Thoracic aorta (tissue), 2 donors: ENCODE measurements around the gene ERG. TPM values are rescaled to one million over a fixed set of nuclear protein-coding genes. Genes with fewer than 3 reads are reported as not detected.
A peak's percentile ranks its signal among the peaks of the same experiment; 100 is the strongest.

ENCODE experiments used
- ATAC-seq: fragments of 150-250 bp; one replicate; pipeline ENCODE4 v1.8.0; 2017; ENCODE audit warnings: low read depth; ENCODE audit not compliant: insufficient number of reproducible peaks, low FRiP score
- DNase-seq: peaks from one replicate; pipeline ENCODE4 v3.0.0-alpha.2; 2020; ENCODE audit warnings: low spot score
- H3K27ac ChIP-seq, 2 donors: fragments of 200-600 bp; sonication (generic); 1 replicate in 1 of 2; 2 replicates in 1 of 2; pipeline ENCODE4 v1.5.1; 2016; ENCODE audit warnings: mild to moderate bottlenecking in 2 of 2, moderate library complexity in 2 of 2
- H3K27me3 ChIP-seq: fragments of 200-600 bp; sonication (generic); replicated peaks from 2 replicates; pipeline ENCODE4 v1.6.0; 2016; ENCODE audit warnings: mild to moderate bottlenecking; ENCODE audit not compliant: insufficient read depth
- H3K36me3 ChIP-seq: fragments of 200-600 bp; sonication (generic); one replicate; pipeline ENCODE4 v1.5.1; 2016
- H3K4me1 ChIP-seq, 2 donors: fragments of 200-600 bp; sonication (generic); 1 replicate in 1 of 2; 2 replicates in 1 of 2; pipeline versions ENCODE4 v1.5.1 to v1.6.0; 2016; ENCODE audit warnings: low read depth in 2 of 2, mild to moderate bottlenecking in 1 of 2; ENCODE audit not compliant: control insufficient read depth in 1 of 2
- H3K4me3 ChIP-seq: fragments of 200-600 bp; sonication (generic); 2 replicates; pipeline ENCODE4 v1.5.1; 2016; ENCODE audit warnings: mild to moderate bottlenecking
- H3K9me3 ChIP-seq: fragments of 200-600 bp; sonication (generic); 2 replicates; pipeline ENCODE4 v1.5.1; 2016
- total RNA-seq, 2 donors: library from RNA; depleted of rRNA; stranded (reverse); fragments of >200 nt; gene quantifications; one replicate each; pipeline versions ENCODE4 v1.1.0 to v1.2.3, GENCODE V29; 2016
- TF ChIP-seq, protein P1 (sequence below): fragments of 200-600 bp; sonication (generic); IDR thresholded peaks from one replicate; pipeline ENCODE4 v1.5.1; 2019; ENCODE audit warnings: antibody characterized with exemption

Gene ERG
- total RNA-seq, 2 donors from 2014 or later: 40.2 to 177 TPM

DNA sequence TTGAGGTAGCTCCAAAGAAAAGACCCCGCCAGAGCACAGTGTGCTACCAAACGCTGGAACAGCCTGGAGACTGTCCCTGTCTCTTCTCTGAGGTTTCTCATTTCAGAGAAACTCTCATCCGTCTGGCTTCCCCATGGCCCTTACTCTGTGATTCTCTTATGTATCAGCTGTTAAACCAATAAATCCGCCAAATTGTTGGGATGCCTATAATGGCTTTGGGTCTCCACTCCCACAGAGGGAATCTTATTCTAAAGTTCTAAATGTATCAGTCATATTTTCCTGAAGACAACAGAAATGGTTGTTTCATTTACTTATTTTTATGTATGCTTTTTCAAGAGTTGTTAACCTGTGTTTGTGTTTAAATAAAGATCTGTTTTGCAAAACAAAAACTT is 4.0 kb downstream of the ERG start:
- TF ChIP-seq, protein P1, sequence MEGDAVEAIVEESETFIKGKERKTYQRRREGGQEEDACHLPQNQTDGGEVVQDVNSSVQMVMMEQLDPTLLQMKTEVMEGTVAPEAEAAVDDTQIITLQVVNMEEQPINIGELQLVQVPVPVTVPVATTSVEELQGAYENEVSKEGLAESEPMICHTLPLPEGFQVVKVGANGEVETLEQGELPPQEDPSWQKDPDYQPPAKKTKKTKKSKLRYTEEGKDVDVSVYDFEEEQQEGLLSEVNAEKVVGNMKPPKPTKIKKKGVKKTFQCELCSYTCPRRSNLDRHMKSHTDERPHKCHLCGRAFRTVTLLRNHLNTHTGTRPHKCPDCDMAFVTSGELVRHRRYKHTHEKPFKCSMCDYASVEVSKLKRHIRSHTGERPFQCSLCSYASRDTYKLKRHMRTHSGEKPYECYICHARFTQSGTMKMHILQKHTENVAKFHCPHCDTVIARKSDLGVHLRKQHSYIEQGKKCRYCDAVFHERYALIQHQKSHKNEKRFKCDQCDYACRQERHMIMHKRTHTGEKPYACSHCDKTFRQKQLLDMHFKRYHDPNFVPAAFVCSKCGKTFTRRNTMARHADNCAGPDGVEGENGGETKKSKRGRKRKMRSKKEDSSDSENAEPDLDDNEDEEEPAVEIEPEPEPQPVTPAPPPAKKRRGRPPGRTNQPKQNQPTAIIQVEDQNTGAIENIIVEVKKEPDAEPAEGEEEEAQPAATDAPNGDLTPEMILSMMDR: no peak
- H3K4me3 ChIP-seq: no peak overlapping the region
- ATAC-seq (no peak), DNase-seq (no peak)
- H3K27me3 ChIP-seq: no peaks in the 10 kb centered on the region
- no peaks in the 10 kb centered on the region for H3K36me3 ChIP-seq
- no peaks in the 10 kb centered on the region for H3K9me3 ChIP-seq
- peaks cover 67 to 100% of the 10 kb centered on the region in 2 donors for H3K4me1 ChIP-seq
- H3K27ac ChIP-seq: peak overlapping the region; percentile 78 to 80

DNA sequence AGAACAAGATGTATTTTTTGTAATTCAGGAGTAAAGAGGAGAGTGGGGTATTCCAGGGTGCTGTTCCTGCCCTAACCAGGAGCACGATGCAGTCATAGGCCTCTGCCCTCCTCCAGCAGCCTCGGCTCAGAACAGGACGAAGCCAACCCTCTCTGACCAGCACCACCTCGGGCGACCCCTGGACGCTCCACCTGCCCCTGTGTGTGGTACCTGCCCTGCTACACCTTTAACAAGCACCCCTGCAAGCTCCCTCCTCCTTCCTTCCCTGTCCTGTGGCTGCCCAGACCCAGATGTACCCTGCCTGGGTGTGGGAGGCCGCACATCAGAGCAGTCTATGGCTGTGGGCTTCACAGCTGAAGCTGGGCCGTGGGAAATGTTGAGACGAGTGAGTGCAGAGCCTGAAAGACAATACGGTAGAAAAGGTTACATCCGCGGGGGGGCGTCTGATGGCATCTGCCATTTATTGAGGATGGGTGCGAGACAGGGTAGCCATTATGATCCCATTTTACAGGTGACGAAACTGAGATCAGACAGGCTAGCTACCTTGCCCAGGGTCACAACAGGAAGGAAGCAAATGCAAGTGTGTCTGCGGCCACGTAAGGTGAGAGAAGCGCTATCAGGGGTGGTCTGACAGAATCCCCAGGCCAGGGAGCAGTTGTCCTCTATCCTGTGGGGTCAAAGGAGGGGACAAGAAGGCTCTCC is 4.6 kb downstream of the ERG start:
- ATAC-seq (no peak), DNase-seq (no peak)
- Histone ChIP-seq H3K4me3 (no peak overlapping the region), H3K27me3 (no peaks in the 10 kb centered on the region), H3K36me3 (no peaks in the 10 kb centered on the region), H3K27ac (peak overlapping the region; percentile 78 to 80), H3K9me3 (no peaks in the 10 kb centered on the region), H3K4me1 (peaks cover 68 to 100% of the 10 kb centered on the region in 2 donors)
- TF ChIP-seq, protein P1: no peak

DNA sequence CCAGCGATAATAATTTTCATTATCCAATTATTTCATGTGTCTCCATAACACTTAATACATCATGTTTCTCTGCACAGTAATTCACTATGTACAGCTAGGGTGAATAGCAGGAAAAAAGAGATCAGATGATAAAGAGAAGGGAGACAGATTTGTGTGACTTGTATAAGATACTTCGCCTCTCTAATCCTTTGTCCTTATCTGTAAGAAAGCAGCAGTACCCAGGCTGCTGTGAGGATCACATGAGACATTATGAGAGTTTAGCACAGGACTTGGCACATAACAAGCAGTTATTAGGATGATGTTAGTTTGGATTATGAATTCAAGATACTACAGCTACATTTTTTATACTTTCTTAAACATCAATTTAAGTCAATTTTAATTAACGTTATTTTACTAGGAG is 6.3 kb downstream of the ERG start:
- ATAC-seq (no peak), DNase-seq (no peak)
- Histone ChIP-seq H3K36me3 (no peaks in the 10 kb centered on the region), H3K4me1 (peaks cover 66 to 99% of the 10 kb centered on the region in 2 donors), H3K27ac (peak overlapping the region; percentile 78 to 80), H3K9me3 (no peaks in the 10 kb centered on the region), H3K4me3 (no peak overlapping the region), H3K27me3 (no peaks in the 10 kb centered on the region)
- TF ChIP-seq, protein P1: no peak

DNA sequence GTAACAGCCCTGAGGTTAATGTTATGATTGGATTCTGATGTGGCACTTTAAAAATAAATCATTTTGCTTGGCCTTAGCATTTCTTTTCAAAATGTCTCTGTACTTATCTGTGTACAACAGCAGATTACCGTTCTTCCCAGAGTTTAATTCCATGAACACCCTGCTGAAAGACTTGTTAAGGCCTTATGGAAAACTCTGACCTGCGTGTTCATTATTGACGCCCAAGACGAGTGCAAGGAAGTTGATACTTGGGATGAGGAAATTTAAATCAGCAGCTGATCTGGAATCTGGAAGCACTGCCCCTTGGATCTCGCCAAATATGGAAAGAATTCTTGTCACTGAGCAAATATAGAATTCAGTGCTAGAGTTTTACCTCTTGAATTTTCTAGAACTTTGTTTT is 6.7 kb downstream of the ERG start:
- TF ChIP-seq, protein P1: no peak
- peak overlapping the region; percentile 78 to 80 for H3K27ac ChIP-seq

DNA sequence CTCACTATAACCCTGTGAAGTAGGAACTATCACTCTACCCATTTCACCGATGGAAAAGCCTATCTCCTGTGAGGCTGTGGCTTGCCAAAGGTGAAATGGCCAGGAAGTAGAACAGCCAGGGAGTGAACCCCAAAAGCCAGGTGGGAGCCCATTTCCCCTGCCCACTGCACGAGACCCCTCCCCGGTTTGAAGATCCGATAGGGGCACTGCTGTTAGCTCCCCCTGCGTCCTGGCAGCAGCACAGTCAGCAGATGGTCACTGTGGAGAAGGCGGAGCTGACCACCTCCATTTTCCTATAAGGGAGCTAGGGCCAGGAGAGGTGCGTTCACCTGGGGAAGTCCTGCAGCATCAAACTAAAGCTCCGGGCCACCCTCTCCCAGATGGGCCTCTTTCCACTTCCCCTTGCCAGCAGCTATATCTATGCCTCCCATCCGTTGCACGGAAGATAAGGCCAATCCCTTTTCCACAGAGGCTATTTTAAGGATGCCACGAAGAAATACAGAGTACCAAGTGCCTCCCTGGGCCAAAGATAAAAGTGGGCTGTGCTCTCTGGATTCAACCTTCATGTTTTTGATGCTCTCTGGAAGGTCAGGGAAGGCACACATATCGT is 7.8 kb downstream of the ERG start:
- no peaks in the 10 kb centered on the region for H3K27me3 ChIP-seq
- peak overlapping the region; percentile 78 to 80 for H3K27ac ChIP-seq
- peaks cover 61 to 99% of the 10 kb centered on the region in 2 donors for H3K4me1 ChIP-seq
- TF ChIP-seq, protein P1: no peak
- H3K4me3 ChIP-seq: no peak overlapping the region
- H3K9me3 ChIP-seq: no peaks in the 10 kb centered on the region
- ATAC-seq (no peak), DNase-seq (no peak)
- H3K36me3 ChIP-seq: no peaks in the 10 kb centered on the region

More for the DNA sequence above, 6.7 kb downstream of the ERG start:
- H3K9me3 ChIP-seq: no peaks in the 10 kb centered on the region
- no peak overlapping the region for H3K4me3 ChIP-seq
- H3K36me3 ChIP-seq: no peaks in the 10 kb centered on the region
- DNase-seq (no peak), ATAC-seq (no peak)
- peaks cover 66 to 99% of the 10 kb centered on the region in 2 donors for H3K4me1 ChIP-seq
- H3K27me3 ChIP-seq: no peaks in the 10 kb centered on the region
